ENCODE results near the gene ALPL. TPM values are rescaled to one million over a fixed set of nuclear protein-coding genes. Genes with fewer than 3 reads are reported as not detected.

ALPL gene
- total and polyA plus RNA-seq, 9 of the 15 experiments (the other 6 are each of a cell fraction or from before 2014, with no cell fraction given): 0.04 to 0.38 (median 0.18) TPM; not detected in 4

GRCh38 chr1:21567241-21568005 lies 58.2 kb downstream of the ALPL start:
- H3K79me2 ChIP-seq (ENCODE audit: control insufficient read depth, insufficient read depth, low read length): no peaks in the 10 kb centered on the region
- TF ChIP-seq ZFX (CRISPR knock-in tag; IDR thresholded peaks at IDR 0.05): no peak
- TF ChIP-seq STAT5A (IDR thresholded peaks at IDR 0.05; ENCODE audit: borderline replicate concordance, low read length): no peak
- TF ChIP-seq NONO (IDR thresholded peaks at IDR 0.05; ENCODE audit: low read depth in 2 of 2, low read length in 1 of 2): no peak
- TF ChIP-seq SOX6 (IDR thresholded peaks at IDR 0.05): no peak
- TF ChIP-seq ZNF3 (CRISPR knock-in tag; IDR thresholded peaks at IDR 0.05): no peak
- TF ChIP-seq GABPA (tag; conservative IDR thresholded peaks at IDR 0.05; ENCODE audit: low read depth): no peak
- no peak for TF ChIP-seq ZNF23 (CRISPR knock-in tag; IDR thresholded peaks at IDR 0.05)
- TF ChIP-seq, protein P1, sequence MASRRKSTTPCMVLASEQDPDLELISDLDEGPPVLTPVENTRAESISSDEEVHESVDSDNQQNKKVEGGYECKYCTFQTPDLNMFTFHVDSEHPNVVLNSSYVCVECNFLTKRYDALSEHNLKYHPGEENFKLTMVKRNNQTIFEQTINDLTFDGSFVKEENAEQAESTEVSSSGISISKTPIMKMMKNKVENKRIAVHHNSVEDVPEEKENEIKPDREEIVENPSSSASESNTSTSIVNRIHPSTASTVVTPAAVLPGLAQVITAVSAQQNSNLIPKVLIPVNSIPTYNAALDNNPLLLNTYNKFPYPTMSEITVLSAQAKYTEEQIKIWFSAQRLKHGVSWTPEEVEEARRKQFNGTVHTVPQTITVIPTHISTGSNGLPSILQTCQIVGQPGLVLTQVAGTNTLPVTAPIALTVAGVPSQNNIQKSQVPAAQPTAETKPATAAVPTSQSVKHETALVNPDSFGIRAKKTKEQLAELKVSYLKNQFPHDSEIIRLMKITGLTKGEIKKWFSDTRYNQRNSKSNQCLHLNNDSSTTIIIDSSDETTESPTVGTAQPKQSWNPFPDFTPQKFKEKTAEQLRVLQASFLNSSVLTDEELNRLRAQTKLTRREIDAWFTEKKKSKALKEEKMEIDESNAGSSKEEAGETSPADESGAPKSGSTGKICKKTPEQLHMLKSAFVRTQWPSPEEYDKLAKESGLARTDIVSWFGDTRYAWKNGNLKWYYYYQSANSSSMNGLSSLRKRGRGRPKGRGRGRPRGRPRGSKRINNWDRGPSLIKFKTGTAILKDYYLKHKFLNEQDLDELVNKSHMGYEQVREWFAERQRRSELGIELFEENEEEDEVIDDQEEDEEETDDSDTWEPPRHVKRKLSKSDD (conservative IDR thresholded peaks at IDR 0.05; ENCODE audit: low read length): no peak
- no peak for TF ChIP-seq ZNF316 (IDR thresholded peaks at IDR 0.05)
- TF ChIP-seq TBP (optimal IDR thresholded peaks at IDR 0.05; ENCODE audit: low read depth, low read length): no peak
- no peak for TF ChIP-seq ZNF431 (CRISPR knock-in tag; IDR thresholded peaks at IDR 0.05)
- TF ChIP-seq HDAC8 (tag; IDR thresholded peaks at IDR 0.05): no peak
- TF ChIP-seq PHF20 (IDR thresholded peaks at IDR 0.05; ENCODE audit: partially characterized antibody): no peak
- no peak for TF ChIP-seq NCOR1 (IDR thresholded peaks at IDR 0.05)
- TF ChIP-seq TAF9B (IDR thresholded peaks at IDR 0.05; ENCODE audit: partially characterized antibody): no peak
- H3K9me3 ChIP-seq (replicated peaks; ENCODE audit: control insufficient read depth, insufficient read depth, low read depth, low read length): no peaks in the 10 kb centered on the region
- H3K4me1 ChIP-seq (replicated peaks in 1 of 2; ENCODE audit: control insufficient read depth in 2 of 2, insufficient read depth in 2 of 2, low read length in 2 of 2): peaks cover 0 to 26% of the 10 kb centered on the region in 2 experiments; a peak in 1 of 5 replicates
- no TSS peak for BruUV-seq (replicated peaks)
- no peaks in the 10 kb centered on the region for H3K36me3 ChIP-seq (ENCODE audit: control insufficient read depth, insufficient read depth, low read length)
- peaks cover 4% of the 10 kb centered on the region for H4K20me1 ChIP-seq (replicated peaks; ENCODE audit: control insufficient read depth, insufficient read depth, low read length)
- in situ Hi-C loops (cut with MboI): no loop called here
- peaks cover 0 to 17% of the 10 kb centered on the region in 2 experiments; a peak in 3 of 5 replicates for H3K27me3 ChIP-seq (ENCODE audit: control insufficient read depth in 2 of 2, insufficient read depth in 2 of 2, low read length in 2 of 2)
- H3K9ac ChIP-seq (ENCODE audit: insufficient read depth in 1 of 2, low read depth in 2 of 2, low read length in 2 of 2): 0 out of 4 replicates have a peak overlapping the region, but pooled peaks of 1 of the 2 experiments have one; percentile 19
- intact Hi-C loops (cut with micrococcal nuclease): no loop called here
- no peak for ATAC-seq
- WGBS (ENCODE audit: insufficient coverage, low coverage, missing lambda C conversion rate): 40% methylated on average over 24 of the region's 24 CpGs
- CTCF ChIA-PET (ENCODE audit: low intra/inter-chr PET ratio): no interaction called here
- FAIRE-seq: no peak
- H2AFZ ChIP-seq (ENCODE audit: low read depth, low read length): no peak overlapping the region
- no peak for DNase-seq (ENCODE audit: extremely low read depth in 1 of 4, low spot score in 3 of 4)
- no peak overlapping the region for H3K27ac ChIP-seq (ENCODE audit: extremely low read depth, low read depth, low read length)
- POLR2A ChIA-PET: interaction anchor here (0.5 to 1.4 kb wide), 2 partner anchors 20 to 44 kb away, joined by 3 read pairs; no protein-coding TSS in a partner anchor
- no peaks in the 10 kb centered on the region for H3K9me1 ChIP-seq (ENCODE audit: control insufficient read depth, insufficient read depth, low read length)
- no peak overlapping the region for H3K4me3 ChIP-seq
- no peak overlapping the region for H3K4me2 ChIP-seq (ENCODE audit: insufficient read depth, low read length)
